Measurements from ENCODE around the gene PNPLA3. TPM values are rescaled to one million over a fixed set of nuclear protein-coding genes. Genes with fewer than 3 reads are reported as not detected.

PNPLA3 gene
- total RNA-seq, 1 donor from 2014 or later = 6.9 TPM

GRCh38 chr22:43887391-43887790 is 36.2 kb upstream of the PNPLA3 start:
- Histone ChIP-seq H3K9me3 (no peaks in the 10 kb centered on the region), H3K36me3 (no peaks in the 10 kb centered on the region), H3K27ac (no peak overlapping the region), H3K4me1 (peaks cover 7% of the 10 kb centered on the region), H3K27me3 (ENCODE audit: low read depth) (peaks cover 59% of the 10 kb centered on the region), H3K4me3 (no peak overlapping the region)
- no peak for DNase-seq
- TF ChIP-seq CTCF (IDR thresholded peaks at IDR 0.05) = no peak
- intact Hi-C loops (cut with DNase I) = no loop called here
- no peak for ATAC-seq

- intact Hi-C loops (cut with DNase I) = no loop called here
- no peak for TF ChIP-seq CTCF (IDR thresholded peaks at IDR 0.05)
These were observed 34.9 kb upstream of the PNPLA3 start for GRCh38 chr22:43888740-43889139.

DNA sequence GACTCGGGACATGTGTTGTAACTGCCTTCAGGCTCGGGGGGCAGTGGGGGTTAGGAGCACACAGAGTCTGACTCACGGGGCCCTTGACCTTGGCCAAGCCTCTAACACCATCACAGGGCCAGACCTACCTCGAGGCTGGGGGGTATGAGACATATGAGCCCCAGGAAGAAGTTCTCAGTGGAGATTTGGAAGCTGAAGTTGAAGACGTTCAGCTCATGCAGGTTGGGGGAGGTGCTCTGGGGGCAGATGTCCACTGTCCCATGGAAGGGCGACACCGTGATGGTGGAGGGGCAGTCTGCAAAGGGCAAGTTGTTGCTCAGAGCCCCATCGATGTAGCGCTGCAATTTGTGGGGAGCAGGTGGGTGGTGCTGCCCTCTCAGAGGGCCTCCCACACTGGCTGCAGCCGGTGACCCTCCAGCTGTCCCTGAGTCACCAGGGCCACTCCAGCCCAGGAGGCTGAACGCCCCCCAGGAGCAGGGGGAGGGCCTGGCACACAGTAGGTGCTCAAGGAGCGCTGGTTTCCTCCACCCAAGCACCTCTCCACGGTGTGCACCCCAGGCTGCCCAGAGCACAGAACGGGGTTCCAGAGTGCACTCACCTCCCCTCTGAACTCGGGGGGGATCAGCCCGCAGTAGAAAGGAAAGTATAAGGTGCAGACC is 34.3 kb upstream of the PNPLA3 start:
- Histone ChIP-seq H3K27ac (no peak overlapping the region), H3K36me3 (no peaks in the 10 kb centered on the region), H3K9me3 (no peaks in the 10 kb centered on the region), H3K4me1 (peaks cover 7% of the 10 kb centered on the region), H3K4me3 (no peak overlapping the region), H3K27me3 (ENCODE audit: low read depth) (peaks cover 77% of the 10 kb centered on the region)
- TF ChIP-seq CTCF (IDR thresholded peaks at IDR 0.05) = no peak
- intact Hi-C loops (cut with DNase I) = no loop called here
- ATAC-seq (no peak), DNase-seq (no peak)

More at GRCh38 chr22:43888740-43889139, 34.9 kb upstream of the PNPLA3 start:
- Histone ChIP-seq H3K27ac (no peak overlapping the region), H3K4me1 (peaks cover 7% of the 10 kb centered on the region), H3K36me3 (no peaks in the 10 kb centered on the region), H3K4me3 (no peak overlapping the region), H3K27me3 (ENCODE audit: low read depth) (peaks cover 72% of the 10 kb centered on the region), H3K9me3 (no peaks in the 10 kb centered on the region)
- DNase-seq = no peak
- no peak for ATAC-seq

DNA sequence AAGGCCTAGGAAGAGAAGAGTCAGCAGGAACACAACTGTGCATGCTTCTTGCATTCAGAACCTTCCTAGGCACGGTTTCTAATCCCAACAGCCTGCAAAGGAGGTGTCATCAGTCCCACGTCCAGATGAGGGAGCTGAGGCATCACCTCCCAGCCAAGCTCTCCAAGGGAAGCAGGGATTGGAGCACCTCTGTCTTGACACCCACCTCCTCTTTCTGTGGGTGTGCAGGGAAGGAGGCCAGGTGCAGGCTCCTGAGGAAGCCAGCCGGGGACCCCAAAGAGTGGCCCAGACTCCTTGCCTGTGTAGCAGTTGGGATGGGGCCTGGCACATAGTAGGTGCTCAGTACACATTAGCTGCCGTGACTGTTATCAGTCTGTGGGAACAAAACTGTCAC is 33.7 kb upstream of the PNPLA3 start:
- Histone ChIP-seq H3K4me1 (peaks cover 7% of the 10 kb centered on the region), H3K9me3 (no peaks in the 10 kb centered on the region), H3K4me3 (no peak overlapping the region), H3K27me3 (ENCODE audit: low read depth) (peaks cover 82% of the 10 kb centered on the region), H3K36me3 (no peaks in the 10 kb centered on the region), H3K27ac (no peak overlapping the region)
- intact Hi-C loops (cut with DNase I) = no loop called here
- DNase-seq (no peak), ATAC-seq (no peak)
- no peak for TF ChIP-seq CTCF (IDR thresholded peaks at IDR 0.05)

GRCh38 chr22:43890901-43891331 is 32.7 kb upstream of the PNPLA3 start:
- no peak for TF ChIP-seq CTCF (IDR thresholded peaks at IDR 0.05)
- ATAC-seq (no peak), DNase-seq (no peak)
- Histone ChIP-seq H3K4me1 (peaks cover 7% of the 10 kb centered on the region), H3K4me3 (no peak overlapping the region), H3K27me3 (ENCODE audit: low read depth) (peaks cover 78% of the 10 kb centered on the region), H3K27ac (no peak overlapping the region), H3K36me3 (no peaks in the 10 kb centered on the region), H3K9me3 (no peaks in the 10 kb centered on the region)
- intact Hi-C loops (cut with DNase I) = no loop called here

Measured in lower lobe of right lung (tissue), 2 donors.